ENCODE results near the gene CRAT.
"Not testable (repeated sequence)": the region's sequence is repeated elsewhere in the genome, so short reads cannot be mapped to it uniquely, and the experiment has no call there.

The CRAT gene

DNA sequence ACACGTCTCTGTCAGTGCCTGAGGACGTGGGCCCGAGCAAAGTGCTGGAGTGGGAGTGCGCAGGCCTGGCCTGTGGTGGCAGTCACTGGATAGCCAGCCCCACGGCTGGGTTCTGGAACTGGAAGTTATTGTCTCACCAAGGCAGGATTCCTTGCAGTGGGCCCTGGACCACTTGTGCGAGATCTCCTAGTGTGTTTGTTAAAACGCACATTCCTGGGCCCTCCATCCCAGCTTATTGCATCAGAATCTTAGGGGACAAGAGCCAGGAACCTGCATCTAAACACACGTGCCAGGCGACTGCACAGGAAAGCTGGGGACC is 27.5 kb upstream of the CRAT start:
- DNase-seq = no peak

- no peak for DNase-seq
These were observed 26.9 kb upstream of the CRAT start for GRCh38 chr9:129137292-129138143.

GRCh38 chr9:129136446-129137035 is 25.9 kb upstream of the CRAT start:
- DNase-seq = no peak

GRCh38 chr9:129135476-129135875 is 24.9 kb upstream of the CRAT start:
- DNase-seq = no peak

DNA sequence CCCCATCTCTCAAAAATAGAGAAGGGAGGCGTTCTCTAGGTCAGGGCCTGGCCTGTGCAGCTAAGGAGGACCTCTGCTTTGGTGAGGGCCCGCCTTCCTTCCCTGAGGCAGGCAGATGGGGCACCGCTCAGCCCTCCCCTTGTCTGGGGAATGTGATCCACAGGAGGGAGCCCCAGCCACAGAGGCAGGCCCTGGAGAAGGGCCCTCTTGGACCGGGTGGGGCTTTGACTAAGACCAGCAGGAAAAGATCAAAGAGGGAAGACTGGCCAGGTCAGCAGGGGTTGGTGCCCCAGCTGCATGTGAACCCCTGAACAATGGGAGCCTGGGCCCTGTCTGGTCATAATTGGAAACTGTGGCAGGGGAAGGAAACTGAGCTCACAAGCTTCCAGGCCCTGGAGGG is 22.5 kb upstream of the CRAT start:
- no peak for DNase-seq

GRCh38 chr9:129131300-129132145 is 20.9 kb upstream of the CRAT start:
- no peak for DNase-seq

GRCh38 chr9:129130791-129131190 is 20.2 kb upstream of the CRAT start:
- DNase-seq = no peak

DNA sequence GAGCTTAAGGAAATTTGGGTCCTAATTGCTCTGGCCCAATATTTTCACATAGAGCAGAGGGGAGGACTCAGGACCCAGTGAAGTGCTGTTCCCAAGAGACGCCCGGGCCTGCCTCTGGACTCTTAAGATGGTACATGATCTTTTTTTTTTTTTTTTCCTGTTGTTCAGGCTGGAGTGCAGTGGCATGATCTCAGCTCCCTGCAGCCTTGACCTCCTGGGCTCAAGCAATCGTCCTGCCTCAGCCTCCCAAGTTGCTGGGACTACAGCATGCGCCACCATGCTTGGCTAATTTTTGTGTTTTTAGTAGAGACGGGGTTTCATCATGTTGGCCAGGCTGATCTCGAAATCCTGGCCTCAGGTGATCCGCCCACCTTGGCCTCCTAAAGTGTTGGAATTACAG is 19.7 kb upstream of the CRAT start:
- DNase-seq = not testable (repeated sequence)

- DNase-seq = no peak
These were observed 18.1 kb upstream of the CRAT start for GRCh38 chr9:129128689-129129088.

- DNase-seq = no peak
These were observed 16.4 kb upstream of the CRAT start for GRCh38 chr9:129126749-129127618.

GRCh38 chr9:129125478-129125877 is 14.9 kb upstream of the CRAT start:
- DNase-seq = no peak

DNA sequence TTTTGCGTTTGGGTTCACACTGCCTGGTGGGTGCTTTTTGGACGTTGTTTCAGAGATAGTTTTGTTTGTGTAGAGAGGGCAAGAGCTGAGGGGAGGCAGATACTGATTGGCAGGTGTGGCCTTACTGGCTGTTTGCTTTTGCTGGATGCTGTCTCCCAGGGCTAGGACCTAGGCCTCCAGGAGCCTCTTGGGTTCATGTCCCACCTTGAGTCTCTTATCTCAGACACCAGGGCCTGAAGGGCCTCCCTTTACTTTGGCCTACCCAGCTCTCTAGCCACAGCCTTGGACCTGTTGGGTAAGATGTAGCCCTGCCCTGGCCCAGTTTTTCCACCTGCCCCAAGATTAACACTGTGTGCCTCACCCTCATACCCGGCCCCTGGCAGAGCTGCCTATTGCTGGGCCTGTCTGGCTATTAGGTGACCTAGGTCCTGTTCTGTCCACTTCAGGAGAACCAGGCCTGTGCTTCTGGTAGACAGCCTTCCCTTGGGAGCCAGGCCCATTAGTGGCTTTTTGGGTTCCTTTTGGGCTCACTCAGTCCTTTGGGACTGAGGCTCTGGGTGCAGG is 14.0 kb upstream of the CRAT start:
- no peak for DNase-seq

DNA sequence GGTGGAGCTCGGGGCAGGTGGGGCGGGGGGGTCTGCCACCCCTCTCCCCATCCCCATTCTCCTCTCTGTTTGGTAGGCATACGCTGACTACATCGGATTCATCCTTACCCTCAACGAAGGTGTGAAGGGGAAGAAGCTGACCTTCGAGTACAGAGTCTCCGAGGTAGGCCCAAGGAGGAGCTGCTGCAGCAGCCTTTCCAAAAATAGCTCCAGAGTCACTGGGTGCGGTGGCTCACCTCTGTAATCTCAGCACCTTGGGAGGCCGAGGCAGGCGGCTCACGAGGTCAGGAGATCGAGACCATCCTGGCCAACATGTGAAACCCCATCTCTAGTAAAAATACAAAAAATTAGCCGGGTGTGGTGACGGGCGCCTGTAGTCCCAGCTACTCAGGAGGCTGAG is 12.4 kb upstream of the CRAT start:
- not testable (repeated sequence) for DNase-seq

DNA sequence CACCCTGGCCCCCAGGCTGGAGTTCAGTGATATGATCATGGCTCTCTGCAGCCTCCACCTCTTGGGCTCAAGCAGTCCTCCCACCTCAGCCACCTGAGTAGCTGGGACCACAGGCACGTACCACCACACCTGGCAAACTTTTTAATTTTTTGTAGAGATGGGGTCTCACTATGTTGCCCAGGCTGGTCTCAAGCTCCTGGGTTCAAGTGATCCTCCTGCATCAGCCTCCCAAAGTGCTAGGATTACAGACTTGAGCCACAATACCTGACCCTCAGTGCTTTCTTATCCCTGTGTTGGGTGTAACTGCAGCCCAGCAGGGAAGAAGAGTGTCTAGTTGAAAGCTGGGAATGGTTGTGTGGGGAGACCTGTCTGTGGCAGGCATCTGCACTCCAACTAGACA is 11.5 kb upstream of the CRAT start:
- DNase-seq = no peak

GRCh38 chr9:129121483-129121882 is 10.9 kb upstream of the CRAT start:
- DNase-seq = no peak

GRCh38 chr9:129118799-129119198 is 8.2 kb upstream of the CRAT start:
- no peak for DNase-seq

DNA sequence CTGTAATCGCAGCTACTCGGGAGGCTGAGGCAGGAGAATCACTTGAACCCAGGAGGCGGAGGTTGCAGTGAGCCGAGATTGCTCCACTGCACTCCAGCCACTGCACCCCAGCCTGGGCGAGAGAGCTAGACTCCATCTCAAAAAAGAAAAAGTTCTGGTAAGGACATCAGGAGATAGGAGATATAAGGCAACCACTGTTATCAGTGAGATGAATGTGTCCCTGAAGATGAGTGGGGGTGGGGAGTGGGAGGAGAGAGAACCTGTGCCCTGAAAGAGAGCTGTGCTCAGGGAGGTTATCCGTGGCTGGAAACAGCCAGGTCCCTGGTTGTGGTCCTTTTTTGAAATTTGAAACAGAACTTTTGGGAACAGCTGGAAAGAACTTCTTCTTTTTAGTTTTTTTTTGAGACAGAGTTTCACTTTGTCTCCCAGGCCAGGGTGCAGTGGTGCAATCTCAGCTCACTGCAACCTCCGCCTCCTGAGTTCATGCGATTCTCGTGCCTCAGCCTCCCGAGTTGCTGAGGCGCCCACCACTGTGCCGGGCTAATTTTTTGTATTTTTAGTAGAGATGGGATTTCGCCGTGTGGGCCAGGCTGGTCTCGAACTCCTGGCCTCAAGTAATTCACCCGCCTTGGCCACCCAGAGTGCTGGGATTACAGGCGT is 3.2 kb upstream of the CRAT start:
- no peak for DNase-seq

GRCh38 chr9:129112526-129112925 is 1.9 kb upstream of the CRAT start:
- not testable (repeated sequence) for DNase-seq

DNA sequence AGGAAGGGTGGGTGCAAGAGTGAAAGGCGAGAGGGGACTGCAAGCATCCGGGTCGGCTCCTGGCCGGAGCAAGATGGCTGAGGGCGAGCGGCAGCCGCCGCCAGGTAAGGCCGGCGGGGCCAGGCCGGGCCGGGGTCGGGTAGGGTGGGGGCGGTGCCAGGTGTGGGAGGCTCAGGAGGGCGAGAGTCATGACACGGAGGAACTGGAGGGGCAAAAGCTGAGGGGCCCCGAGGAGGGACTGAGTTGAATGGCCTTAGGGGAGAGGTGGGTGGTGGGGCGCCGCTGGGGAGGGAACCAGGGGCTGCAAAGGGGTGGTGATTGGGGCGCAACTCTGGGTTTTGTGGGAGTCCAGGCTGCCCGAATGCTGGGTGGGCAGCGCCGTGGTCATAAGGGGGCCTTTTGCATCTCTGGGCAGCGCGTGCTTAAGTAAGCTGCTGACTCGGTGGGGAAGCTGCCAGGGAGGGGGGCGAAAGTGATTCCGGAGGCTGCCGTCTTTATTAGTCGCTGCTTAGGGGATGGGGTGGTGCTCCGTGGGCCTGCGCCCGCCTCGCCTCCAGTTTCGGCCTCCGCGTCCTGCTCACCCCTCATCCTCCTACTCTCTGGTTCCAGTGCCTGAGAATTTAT is 1.0 kb upstream of the CRAT start:
- no peak for DNase-seq

DNA sequence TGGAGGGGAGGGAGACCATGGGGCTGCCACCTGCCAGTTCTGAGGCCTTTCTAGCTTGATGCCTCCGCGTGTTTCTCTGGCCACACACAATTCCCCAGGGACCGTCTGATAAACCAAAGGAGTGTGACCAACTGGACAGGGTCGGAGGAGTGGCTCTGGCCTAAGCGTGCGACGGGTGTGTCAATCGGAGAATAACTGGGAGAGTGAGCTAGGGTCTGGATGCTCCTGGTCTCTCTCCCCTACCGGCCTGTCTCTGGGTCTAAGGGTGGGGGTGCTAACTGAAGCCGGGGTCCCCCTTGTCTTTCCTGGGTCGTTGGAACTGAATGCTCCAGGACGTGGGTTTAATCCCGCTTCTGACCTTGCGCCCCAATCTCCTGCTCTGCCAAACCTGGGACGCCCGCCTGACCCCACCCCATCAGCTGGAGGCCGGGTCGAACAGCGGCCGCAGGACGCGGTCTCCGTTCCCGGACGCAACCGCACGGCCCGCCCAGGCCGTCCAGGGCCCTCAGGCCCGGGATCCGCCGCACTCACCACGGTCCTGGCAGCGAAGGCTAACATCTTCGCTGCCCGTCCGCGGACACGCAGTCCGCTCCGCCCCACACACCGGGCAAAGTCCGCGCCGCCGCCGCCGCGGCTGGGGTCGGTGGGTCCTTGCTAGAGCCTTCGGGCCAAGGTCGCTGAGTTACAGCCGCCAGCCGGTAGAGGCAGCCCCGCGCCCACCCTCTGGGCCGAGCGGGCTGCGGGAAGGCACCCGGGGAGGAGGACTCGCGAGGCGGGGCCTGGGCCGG is 447 bp downstream of the CRAT start:
- no peak for DNase-seq

DNA sequence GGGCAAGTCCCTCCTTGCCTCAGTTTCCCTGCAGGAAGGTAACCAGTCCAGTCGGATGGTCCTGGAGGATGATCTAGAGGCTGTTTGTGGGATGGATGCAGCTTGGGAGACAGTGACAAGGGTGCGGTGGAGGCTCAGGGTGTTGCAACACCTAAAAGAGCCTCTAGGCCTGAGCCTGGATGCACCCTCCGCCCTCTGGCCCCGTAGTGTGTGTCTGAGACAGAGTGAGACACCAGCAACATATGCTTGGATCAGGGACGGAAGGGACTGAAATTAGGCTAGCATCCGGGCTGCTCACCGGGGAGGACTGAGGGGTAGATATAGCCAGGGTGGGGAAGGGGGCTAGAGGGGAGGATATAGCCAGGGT is 1.1 kb downstream of the CRAT start:
- DNase-seq = no peak
